Fibroblast of the aortic adventitia (primary cell): ENCODE data around the gene FCN3. TPM values are rescaled to one million over a fixed set of nuclear protein-coding genes. Genes with fewer than 3 reads are reported as not detected.
A peak's percentile ranks its signal among the peaks of the same experiment; 100 is the strongest.

Experiments
- DNase-seq: peaks from one replicate; pipeline ENCODE4 v3.0.0-alpha.2; 2010; ENCODE audit warnings: low read depth
- H3K4me3 ChIP-seq: 2 replicates; pipeline ENCODE4 v1.5.1; 2011; ENCODE audit warnings: low read depth, mild to moderate bottlenecking, control low read depth, low read length, moderate library complexity
- total RNA-seq: library from RNA; depleted of rRNA; stranded (reverse); fragments of >200 nt; gene quantifications from 2 replicates; pipeline ENCODE4 v1.2.3, GENCODE V29; 2012; ENCODE audit warnings: low replicate concordance
- TF ChIP-seq, protein P1 (sequence below): IDR thresholded peaks from 2 replicates; pipeline ENCODE4 v1.5.1; 2011; ENCODE audit warnings: mild to moderate bottlenecking, low read length, control low read depth, inconsistent platforms; ENCODE audit not compliant: insufficient read depth

The FCN3 gene
- total RNA-seq, 1 donor, result not detected

DNA sequence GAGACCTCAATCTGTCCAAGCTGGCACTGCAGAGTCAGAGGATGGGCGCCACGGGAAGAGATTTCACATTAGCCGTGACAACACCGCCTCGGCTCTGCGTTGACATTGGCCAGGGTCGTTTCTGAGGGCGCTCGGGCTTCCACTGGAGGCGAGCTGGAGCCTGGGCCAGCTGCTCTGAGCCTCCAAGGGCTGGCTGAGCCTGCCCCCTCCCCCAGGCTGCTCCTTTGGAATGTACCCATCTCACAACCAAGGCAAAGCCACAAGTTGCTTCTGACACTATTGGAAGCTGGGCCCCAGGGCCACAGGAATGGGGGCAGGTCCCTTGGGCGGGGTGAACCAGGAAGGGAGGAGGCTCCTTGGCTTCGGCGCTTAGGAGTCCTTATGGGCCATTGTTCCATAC lies 30.4 kb upstream of the FCN3 start:
- TF ChIP-seq, protein P1, sequence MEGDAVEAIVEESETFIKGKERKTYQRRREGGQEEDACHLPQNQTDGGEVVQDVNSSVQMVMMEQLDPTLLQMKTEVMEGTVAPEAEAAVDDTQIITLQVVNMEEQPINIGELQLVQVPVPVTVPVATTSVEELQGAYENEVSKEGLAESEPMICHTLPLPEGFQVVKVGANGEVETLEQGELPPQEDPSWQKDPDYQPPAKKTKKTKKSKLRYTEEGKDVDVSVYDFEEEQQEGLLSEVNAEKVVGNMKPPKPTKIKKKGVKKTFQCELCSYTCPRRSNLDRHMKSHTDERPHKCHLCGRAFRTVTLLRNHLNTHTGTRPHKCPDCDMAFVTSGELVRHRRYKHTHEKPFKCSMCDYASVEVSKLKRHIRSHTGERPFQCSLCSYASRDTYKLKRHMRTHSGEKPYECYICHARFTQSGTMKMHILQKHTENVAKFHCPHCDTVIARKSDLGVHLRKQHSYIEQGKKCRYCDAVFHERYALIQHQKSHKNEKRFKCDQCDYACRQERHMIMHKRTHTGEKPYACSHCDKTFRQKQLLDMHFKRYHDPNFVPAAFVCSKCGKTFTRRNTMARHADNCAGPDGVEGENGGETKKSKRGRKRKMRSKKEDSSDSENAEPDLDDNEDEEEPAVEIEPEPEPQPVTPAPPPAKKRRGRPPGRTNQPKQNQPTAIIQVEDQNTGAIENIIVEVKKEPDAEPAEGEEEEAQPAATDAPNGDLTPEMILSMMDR, result no peak
- no peak overlapping the region for H3K4me3 ChIP-seq
- peak; percentile 73 for DNase-seq

DNA sequence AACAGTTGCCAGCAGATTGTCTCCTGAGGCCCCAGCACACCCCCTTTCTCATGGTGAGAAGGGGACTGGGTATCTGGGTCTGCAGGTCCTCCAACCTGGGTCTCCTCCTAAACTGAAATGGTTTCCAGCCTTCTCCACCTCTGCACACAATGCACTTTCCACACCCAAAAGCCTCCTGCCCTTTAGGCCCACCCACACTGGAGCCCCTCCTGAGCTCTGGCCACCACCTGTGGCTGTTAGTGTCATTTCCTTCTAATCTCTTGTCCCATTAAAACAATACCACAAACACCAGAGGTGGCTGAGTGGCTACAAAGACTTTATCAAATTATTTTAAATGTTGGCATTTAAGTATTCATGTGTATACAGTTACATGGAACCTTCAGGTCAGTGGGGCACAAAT lies 29.3 kb upstream of the FCN3 start:
- TF ChIP-seq, protein P1, result no peak
- H3K4me3 ChIP-seq, result no peak overlapping the region
- no peak for DNase-seq

DNA sequence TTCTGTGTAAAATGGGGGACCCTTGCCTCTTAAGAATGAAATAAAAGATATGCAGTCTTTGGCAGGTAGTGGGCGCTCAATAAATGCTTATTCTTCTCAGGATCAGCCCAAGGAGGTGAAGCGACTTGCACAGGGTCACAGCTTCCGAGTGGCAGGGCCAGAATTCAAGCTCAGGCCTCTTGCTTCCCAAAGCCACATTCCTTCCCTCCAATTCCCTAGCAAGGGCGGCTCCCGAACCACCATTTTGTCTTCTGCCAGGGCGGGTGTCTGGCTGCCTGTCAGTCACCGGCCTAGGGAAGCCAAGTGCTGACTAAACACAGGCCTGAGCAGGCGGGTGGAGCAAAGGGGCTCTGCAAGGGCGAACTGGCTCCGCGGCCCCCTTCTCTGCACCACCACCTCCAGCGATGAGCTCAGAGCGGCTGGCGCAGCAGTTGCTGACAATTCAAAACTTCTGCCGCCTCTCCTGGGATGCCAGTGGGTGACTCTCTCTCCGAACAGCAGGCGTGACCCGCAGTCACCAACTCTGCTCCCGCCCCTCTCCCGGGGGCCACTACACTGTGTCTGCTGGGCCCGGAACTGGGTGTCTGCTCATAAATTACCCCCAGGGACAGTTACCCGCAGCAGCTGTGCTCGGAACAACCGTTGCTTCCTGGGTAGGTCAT lies 28.6 kb upstream of the FCN3 start:
- no peak overlapping the region for H3K4me3 ChIP-seq
- TF ChIP-seq, protein P1, result peak; percentile 33
- DNase-seq, result peak; percentile 82

DNA sequence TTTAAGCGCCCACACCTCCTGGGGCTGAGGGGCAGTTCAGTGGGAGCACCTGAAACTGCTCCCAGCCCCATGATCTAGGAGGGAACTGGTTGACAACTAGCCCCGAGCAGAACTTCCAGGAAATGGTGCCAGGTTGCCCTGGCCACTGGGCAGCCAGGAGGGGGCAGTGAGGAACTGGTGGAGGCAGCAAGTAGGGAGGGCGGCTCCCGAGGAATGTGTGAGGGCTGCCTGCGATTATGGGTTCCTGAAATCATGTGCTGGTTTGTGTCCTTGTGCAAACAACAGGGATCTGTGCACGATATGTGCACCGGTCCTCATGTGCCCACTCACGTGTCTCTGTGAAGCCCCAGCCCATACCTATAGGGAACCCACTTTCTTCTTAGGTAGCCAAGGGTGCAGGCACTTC lies 27.7 kb upstream of the FCN3 start:
- TF ChIP-seq, protein P1, result peak; percentile 70
- no peak overlapping the region for H3K4me3 ChIP-seq
- DNase-seq, result peak; percentile 73

DNA sequence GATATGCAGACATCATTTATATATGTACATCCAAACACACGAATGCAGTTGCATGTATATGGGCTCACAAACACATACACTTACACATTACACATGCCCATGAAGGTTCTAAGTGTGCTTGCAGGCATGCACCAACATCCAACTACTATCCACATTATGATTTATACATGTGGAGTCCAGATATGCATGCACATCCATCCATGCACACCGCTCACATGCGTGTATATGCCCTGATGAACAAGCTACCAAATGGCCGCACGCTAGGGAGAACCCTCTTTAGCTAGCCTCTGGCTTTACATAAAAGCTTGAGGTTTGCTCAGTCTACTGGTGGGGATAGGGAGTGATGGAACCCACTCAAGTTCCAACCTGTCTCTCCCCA lies 26.3 kb upstream of the FCN3 start:
- TF ChIP-seq, protein P1, result no peak
- H3K4me3 ChIP-seq, result no peak overlapping the region
- DNase-seq, result no peak

DNA sequence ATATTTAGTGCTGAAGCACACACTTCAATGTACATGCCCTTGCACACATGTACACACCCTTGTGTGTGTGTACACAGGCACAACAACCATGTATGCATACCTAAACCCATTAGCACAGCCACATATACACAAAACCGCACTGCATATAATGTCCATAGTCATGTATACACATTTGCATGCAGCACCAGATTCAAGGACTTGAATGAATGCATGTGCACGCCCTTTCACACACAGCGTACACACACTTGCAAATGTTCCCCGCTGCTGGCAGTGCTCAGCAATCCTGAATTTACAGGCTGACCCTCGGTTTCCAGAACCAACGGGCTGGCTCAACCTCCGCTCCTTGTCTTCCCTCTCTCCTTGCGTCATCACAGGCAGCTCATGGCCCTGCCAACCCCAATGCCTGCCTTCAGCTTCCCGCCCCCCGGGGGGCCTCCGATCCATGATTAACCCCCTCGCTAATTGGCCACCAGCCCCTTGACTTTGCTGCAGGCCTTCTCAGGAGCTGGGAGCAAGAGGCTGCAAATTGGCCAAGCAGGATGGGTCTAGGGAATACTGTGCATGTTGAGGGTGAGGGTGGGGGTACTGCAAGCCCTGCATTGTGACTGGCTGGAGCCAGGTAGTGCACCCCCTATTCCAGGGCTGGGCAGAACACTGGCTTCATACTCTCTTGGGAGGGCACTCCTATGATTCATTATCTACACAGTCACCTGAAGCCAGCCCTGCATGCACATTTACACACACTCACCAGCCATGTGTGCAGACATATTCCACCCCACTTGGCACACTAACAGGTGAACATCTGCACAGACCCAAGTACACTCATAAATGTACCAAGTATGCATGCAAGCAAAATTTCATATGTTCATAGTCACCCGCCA lies 25.7 kb upstream of the FCN3 start:
- TF ChIP-seq, protein P1, result no peak
- no peak overlapping the region for H3K4me3 ChIP-seq
- DNase-seq, result peak; percentile 43
